Measurements from ENCODE around the gene AGXT.

DNA sequence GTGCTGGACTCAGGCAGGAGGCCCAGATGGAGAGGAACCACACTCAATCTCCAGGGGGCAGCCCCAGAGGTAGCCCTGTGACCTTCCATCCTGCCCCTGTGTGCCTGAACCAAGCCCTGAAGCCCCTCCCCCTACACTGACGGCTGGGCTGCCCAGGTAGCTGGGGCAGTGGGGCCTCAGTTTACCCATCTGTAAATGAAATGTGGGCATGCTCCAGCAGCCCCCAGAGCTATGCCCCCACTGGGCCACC is 53.3 kb downstream of the AGXT start:
- TF ChIP-seq, protein P1, sequence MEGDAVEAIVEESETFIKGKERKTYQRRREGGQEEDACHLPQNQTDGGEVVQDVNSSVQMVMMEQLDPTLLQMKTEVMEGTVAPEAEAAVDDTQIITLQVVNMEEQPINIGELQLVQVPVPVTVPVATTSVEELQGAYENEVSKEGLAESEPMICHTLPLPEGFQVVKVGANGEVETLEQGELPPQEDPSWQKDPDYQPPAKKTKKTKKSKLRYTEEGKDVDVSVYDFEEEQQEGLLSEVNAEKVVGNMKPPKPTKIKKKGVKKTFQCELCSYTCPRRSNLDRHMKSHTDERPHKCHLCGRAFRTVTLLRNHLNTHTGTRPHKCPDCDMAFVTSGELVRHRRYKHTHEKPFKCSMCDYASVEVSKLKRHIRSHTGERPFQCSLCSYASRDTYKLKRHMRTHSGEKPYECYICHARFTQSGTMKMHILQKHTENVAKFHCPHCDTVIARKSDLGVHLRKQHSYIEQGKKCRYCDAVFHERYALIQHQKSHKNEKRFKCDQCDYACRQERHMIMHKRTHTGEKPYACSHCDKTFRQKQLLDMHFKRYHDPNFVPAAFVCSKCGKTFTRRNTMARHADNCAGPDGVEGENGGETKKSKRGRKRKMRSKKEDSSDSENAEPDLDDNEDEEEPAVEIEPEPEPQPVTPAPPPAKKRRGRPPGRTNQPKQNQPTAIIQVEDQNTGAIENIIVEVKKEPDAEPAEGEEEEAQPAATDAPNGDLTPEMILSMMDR (IDR thresholded peaks at IDR 0.05; ENCODE audit: insufficient read depth, low read length) = no peak
- TF ChIP-seq POLR2AphosphoS5 (IDR thresholded peaks at IDR 0.05; ENCODE audit: low read depth) (no peak), GABPA (IDR thresholded peaks at IDR 0.05; ENCODE audit: low read depth) (no peak)
- TF ChIP-seq, protein P2, sequence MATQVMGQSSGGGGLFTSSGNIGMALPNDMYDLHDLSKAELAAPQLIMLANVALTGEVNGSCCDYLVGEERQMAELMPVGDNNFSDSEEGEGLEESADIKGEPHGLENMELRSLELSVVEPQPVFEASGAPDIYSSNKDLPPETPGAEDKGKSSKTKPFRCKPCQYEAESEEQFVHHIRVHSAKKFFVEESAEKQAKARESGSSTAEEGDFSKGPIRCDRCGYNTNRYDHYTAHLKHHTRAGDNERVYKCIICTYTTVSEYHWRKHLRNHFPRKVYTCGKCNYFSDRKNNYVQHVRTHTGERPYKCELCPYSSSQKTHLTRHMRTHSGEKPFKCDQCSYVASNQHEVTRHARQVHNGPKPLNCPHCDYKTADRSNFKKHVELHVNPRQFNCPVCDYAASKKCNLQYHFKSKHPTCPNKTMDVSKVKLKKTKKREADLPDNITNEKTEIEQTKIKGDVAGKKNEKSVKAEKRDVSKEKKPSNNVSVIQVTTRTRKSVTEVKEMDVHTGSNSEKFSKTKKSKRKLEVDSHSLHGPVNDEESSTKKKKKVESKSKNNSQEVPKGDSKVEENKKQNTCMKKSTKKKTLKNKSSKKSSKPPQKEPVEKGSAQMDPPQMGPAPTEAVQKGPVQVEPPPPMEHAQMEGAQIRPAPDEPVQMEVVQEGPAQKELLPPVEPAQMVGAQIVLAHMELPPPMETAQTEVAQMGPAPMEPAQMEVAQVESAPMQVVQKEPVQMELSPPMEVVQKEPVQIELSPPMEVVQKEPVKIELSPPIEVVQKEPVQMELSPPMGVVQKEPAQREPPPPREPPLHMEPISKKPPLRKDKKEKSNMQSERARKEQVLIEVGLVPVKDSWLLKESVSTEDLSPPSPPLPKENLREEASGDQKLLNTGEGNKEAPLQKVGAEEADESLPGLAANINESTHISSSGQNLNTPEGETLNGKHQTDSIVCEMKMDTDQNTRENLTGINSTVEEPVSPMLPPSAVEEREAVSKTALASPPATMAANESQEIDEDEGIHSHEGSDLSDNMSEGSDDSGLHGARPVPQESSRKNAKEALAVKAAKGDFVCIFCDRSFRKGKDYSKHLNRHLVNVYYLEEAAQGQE (IDR thresholded peaks at IDR 0.05; ENCODE audit: insufficient replicate concordance, low read depth) = no peak
